K562 (cell line): ENCODE measurements around the gene CNTRL. TPM values are rescaled to one million over a fixed set of nuclear protein-coding genes. Genes with fewer than 3 reads are reported as not detected.

Source experiments
- CBFA2T3 ChIP-seq: fragments of 450-650 bp; IDR thresholded peaks from 2 replicates; pipeline ENCODE4 v1.6.1; 2017
- ETS2 ChIP-seq: IDR thresholded peaks from 2 replicates; pipeline ENCODE4 v1.6.1; 2016; ENCODE audit warnings: borderline replicate concordance, missing genetic modification characterization, mild to moderate bottlenecking, moderate library complexity, missing compliant biosample characterization; ENCODE audit not compliant: poor library complexity, severe bottlenecking
- GTF2A2 ChIP-seq: IDR thresholded peaks from 2 replicates; pipeline ENCODE4 v1.6.1; 2016; ENCODE audit warnings: mild to moderate bottlenecking, missing genetic modification characterization, missing compliant biosample characterization
- MCM5 ChIP-seq: fragments of 450-650 bp; IDR thresholded peaks from 2 replicates; pipeline ENCODE4 v1.6.1; 2016; ENCODE audit warnings: low read depth
- ZFPM2 ChIP-seq: fragments of 250-450 bp; sonication (Bioruptor Pico); IDR thresholded peaks from 2 replicates; pipeline ENCODE4 v1.5.1; 2022; ENCODE audit warnings: mild to moderate bottlenecking
- ZNF140 ChIP-seq: fragments of 250-450 bp; sonication (Bioruptor Pico); IDR thresholded peaks from 2 replicates; pipeline ENCODE4 v1.8.0; 2021; ENCODE audit warnings: moderate library complexity, mild to moderate bottlenecking, inconsistent platforms
- ZNF431 ChIP-seq: sonication (generic); formaldehyde crosslinking; IDR thresholded peaks from 2 replicates; pipeline ENCODE4 v1.8.0; 2022; ENCODE audit warnings: mild to moderate bottlenecking, missing genetic modification reagents
- polyA plus RNA-seq, 8 experiments: library from polyadenylated mRNA; depleted of rRNA in 4 of 8; stranded (reverse) in 5 of 8; unstranded in 3 of 8; fragments of >200 nt; fragmentation: Nextera tagmentation in 2 of 8; fragmentation: Illumina TruSeq in 1 of 8; extraction: Ambion mirVana in 2 of 8; extraction: Trizol in 1 of 8; gene quantifications; 2 replicates each; pipeline versions ENCODE4 v1.2.1 to v1.2.3, GENCODE V29; 2011 to 2014; ENCODE audit warnings: inconsistent platforms in 1 of 8, missing spikeins in 1 of 8
- total RNA-seq, 7 experiments: library from RNA; depleted of rRNA in 6 of 7; stranded (reverse); fragments of >200 nt in 6 of 7; fragmentation: Illumina TruSeq in 2 of 7; extraction: Trizol in 2 of 7; gene quantifications; 2 replicates each; pipeline versions ENCODE4 v1.2.1 to v1.2.3, GENCODE V29; 2011 to 2021; ENCODE audit warnings: low replicate concordance in 1 of 7
- TF ChIP-seq, protein P1 (sequence below): fragments of 450-650 bp; IDR thresholded peaks from 2 replicates; pipeline ENCODE4 v1.7.1; 2018; ENCODE audit warnings: mild to moderate bottlenecking, low read depth; ENCODE audit not compliant: partially characterized antibody
- TF ChIP-seq, protein P2 (sequence below): fragments of 450-650 bp; conservative IDR thresholded peaks from 2 replicates; pipeline ENCODE4 v1.6.1; 2016; ENCODE audit warnings: missing genetic modification characterization, low read depth, mild to moderate bottlenecking, missing compliant biosample characterization, moderate library complexity
- TF ChIP-seq, protein P3 (sequence below): fragments of 150-350 bp; conservative IDR thresholded peaks from 2 replicates; pipeline ENCODE4 v1.6.1; 2014; ENCODE audit warnings: low read length
- TF ChIP-seq, protein P4 (sequence below): fragments of 200-800 bp; sonication (Bioruptor generic); IDR thresholded peaks from 2 replicates; pipeline ENCODE4 v1.6.1; 2016; ENCODE audit warnings: missing genetic modification characterization, missing compliant biosample characterization

The CNTRL gene
- total and polyA plus RNA-seq, 9 of the 15 experiments (the other 6 are each of a cell fraction or from before 2014, with no cell fraction given): 9.2 to 28.9 (median 20.5) TPM

DNA sequence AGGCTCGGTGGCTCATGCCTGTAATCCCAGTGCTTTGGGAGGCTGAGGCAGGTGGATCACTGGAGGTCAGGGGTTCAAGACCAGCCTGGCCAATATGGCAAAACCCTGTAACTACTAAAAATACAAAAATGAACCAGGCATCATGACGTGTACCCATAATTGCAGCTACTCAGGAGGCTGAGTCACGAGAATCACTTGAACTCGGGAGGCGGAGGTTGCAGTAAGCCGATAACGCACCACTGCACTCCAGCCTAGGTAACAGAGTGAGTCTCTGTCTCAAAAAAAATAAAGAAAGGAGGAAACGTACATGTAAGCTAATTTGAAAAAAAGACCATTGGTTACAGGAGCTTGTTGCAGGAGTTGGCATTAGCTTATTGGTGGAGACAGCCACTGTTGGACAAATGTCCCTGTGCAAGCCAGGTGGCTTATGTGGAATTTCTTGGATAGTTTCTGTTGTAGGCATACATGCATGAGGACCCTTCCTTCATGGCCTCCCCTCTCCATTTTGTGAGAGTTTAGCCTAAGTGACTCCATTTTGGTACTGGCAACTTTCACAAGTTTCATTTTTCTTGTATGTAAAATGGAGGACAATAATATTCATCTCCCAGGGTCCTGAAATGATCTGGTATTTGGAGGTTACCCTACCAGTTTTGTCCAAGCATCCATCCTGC is 143.7 kb downstream of the CNTRL start (continued):
- TF ChIP-seq, protein P1, sequence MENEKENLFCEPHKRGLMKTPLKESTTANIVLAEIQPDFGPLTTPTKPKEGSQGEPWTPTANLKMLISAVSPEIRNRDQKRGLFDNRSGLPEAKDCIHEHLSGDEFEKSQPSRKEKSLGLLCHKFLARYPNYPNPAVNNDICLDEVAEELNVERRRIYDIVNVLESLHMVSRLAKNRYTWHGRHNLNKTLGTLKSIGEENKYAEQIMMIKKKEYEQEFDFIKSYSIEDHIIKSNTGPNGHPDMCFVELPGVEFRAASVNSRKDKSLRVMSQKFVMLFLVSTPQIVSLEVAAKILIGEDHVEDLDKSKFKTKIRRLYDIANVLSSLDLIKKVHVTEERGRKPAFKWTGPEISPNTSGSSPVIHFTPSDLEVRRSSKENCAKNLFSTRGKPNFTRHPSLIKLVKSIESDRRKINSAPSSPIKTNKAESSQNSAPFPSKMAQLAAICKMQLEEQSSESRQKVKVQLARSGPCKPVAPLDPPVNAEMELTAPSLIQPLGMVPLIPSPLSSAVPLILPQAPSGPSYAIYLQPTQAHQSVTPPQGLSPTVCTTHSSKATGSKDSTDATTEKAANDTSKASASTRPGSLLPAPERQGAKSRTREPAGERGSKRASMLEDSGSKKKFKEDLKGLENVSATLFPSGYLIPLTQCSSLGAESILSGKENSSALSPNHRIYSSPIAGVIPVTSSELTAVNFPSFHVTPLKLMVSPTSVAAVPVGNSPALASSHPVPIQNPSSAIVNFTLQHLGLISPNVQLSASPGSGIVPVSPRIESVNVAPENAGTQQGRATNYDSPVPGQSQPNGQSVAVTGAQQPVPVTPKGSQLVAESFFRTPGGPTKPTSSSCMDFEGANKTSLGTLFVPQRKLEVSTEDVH: no peak
- TF ChIP-seq ZFPM2 (CRISPR knock-in tag) (peak; percentile 79; the same call in 1 of the 2 replicates), MCM5 (no peak), GTF2A2 (tag) (peak; percentile 86), ETS2 (tag) (peak; percentile 57), ZNF140 (CRISPR knock-in tag) (0 out of 2 replicates have a peak, but pooled peaks have one; percentile 29), ZNF431 (CRISPR knock-in tag) (no peak), CBFA2T3 (peak; percentile 53)
- TF ChIP-seq, protein P2, sequence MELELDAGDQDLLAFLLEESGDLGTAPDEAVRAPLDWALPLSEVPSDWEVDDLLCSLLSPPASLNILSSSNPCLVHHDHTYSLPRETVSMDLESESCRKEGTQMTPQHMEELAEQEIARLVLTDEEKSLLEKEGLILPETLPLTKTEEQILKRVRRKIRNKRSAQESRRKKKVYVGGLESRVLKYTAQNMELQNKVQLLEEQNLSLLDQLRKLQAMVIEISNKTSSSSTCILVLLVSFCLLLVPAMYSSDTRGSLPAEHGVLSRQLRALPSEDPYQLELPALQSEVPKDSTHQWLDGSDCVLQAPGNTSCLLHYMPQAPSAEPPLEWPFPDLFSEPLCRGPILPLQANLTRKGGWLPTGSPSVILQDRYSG (tag): peak; percentile 95
- TF ChIP-seq, protein P3, sequence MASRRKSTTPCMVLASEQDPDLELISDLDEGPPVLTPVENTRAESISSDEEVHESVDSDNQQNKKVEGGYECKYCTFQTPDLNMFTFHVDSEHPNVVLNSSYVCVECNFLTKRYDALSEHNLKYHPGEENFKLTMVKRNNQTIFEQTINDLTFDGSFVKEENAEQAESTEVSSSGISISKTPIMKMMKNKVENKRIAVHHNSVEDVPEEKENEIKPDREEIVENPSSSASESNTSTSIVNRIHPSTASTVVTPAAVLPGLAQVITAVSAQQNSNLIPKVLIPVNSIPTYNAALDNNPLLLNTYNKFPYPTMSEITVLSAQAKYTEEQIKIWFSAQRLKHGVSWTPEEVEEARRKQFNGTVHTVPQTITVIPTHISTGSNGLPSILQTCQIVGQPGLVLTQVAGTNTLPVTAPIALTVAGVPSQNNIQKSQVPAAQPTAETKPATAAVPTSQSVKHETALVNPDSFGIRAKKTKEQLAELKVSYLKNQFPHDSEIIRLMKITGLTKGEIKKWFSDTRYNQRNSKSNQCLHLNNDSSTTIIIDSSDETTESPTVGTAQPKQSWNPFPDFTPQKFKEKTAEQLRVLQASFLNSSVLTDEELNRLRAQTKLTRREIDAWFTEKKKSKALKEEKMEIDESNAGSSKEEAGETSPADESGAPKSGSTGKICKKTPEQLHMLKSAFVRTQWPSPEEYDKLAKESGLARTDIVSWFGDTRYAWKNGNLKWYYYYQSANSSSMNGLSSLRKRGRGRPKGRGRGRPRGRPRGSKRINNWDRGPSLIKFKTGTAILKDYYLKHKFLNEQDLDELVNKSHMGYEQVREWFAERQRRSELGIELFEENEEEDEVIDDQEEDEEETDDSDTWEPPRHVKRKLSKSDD: no peak
- TF ChIP-seq, protein P4, sequence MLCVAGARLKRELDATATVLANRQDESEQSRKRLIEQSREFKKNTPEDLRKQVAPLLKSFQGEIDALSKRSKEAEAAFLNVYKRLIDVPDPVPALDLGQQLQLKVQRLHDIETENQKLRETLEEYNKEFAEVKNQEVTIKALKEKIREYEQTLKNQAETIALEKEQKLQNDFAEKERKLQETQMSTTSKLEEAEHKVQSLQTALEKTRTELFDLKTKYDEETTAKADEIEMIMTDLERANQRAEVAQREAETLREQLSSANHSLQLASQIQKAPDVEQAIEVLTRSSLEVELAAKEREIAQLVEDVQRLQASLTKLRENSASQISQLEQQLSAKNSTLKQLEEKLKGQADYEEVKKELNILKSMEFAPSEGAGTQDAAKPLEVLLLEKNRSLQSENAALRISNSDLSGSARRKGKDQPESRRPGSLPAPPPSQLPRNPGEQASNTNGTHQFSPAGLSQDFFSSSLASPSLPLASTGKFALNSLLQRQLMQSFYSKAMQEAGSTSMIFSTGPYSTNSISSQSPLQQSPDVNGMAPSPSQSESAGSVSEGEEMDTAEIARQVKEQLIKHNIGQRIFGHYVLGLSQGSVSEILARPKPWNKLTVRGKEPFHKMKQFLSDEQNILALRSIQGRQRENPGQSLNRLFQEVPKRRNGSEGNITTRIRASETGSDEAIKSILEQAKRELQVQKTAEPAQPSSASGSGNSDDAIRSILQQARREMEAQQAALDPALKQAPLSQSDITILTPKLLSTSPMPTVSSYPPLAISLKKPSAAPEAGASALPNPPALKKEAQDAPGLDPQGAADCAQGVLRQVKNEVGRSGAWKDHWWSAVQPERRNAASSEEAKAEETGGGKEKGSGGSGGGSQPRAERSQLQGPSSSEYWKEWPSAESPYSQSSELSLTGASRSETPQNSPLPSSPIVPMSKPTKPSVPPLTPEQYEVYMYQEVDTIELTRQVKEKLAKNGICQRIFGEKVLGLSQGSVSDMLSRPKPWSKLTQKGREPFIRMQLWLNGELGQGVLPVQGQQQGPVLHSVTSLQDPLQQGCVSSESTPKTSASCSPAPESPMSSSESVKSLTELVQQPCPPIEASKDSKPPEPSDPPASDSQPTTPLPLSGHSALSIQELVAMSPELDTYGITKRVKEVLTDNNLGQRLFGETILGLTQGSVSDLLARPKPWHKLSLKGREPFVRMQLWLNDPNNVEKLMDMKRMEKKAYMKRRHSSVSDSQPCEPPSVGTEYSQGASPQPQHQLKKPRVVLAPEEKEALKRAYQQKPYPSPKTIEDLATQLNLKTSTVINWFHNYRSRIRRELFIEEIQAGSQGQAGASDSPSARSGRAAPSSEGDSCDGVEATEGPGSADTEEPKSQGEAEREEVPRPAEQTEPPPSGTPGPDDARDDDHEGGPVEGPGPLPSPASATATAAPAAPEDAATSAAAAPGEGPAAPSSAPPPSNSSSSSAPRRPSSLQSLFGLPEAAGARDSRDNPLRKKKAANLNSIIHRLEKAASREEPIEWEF (CRISPR knock-in tag): peak; percentile 94
